Neural progenitor cell (in vitro differentiated cells): Measurements from ENCODE around the gene DCC.

ENCODE experiments used
- EZH2 ChIP-seq: fragments of 200-600 bp; sonication (generic); IDR thresholded peaks from 2 replicates; pipeline ENCODE4 v1.6.1; 2017; ENCODE audit warnings: antibody characterized with exemption, mild to moderate bottlenecking, moderate library complexity
- EZH2phosphoT487 ChIP-seq: fragments of 200-600 bp; sonication (generic); IDR thresholded peaks from 2 replicates; pipeline ENCODE4 v1.6.1; 2017; ENCODE audit warnings: antibody characterized with exemption
- TF ChIP-seq, protein P1 (sequence below): fragments of 200-600 bp; sonication (generic); IDR thresholded peaks from 2 replicates; pipeline ENCODE4 v1.5.1; 2017; ENCODE audit warnings: antibody characterized with exemption, mild to moderate bottlenecking

DNA sequence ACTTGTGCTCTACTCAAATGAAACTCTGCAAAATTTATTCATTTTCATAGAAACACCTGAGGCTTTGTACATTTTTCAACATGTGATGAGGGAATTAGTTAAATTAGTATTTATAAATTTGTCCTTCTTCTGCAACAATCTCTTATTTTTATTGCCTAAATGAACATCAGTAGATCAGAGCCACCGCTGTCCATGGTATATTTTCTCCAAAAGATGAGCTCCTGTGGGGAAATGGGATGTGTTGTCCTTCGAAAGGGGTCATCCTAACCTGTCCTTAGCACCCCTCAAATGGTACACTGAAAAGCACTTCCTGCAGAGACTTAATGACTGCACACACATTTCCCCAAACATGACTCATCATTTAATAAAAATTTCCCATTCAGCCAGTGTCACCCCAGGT, 1169.9 kb downstream of the DCC start:
- TF ChIP-seq, protein P1, sequence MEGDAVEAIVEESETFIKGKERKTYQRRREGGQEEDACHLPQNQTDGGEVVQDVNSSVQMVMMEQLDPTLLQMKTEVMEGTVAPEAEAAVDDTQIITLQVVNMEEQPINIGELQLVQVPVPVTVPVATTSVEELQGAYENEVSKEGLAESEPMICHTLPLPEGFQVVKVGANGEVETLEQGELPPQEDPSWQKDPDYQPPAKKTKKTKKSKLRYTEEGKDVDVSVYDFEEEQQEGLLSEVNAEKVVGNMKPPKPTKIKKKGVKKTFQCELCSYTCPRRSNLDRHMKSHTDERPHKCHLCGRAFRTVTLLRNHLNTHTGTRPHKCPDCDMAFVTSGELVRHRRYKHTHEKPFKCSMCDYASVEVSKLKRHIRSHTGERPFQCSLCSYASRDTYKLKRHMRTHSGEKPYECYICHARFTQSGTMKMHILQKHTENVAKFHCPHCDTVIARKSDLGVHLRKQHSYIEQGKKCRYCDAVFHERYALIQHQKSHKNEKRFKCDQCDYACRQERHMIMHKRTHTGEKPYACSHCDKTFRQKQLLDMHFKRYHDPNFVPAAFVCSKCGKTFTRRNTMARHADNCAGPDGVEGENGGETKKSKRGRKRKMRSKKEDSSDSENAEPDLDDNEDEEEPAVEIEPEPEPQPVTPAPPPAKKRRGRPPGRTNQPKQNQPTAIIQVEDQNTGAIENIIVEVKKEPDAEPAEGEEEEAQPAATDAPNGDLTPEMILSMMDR = no peak
- no peak for TF ChIP-seq EZH2
- TF ChIP-seq EZH2phosphoT487 = no peak
